HEK293 (cell line): ENCODE results near the gene ITPR2.

Experiments used
- ATF2 ChIP-seq: fragments of 450-650 bp; formaldehyde crosslinking; IDR thresholded peaks from 2 replicates; pipeline ENCODE4 v1.5.1; 2016; ENCODE audit warnings: missing biosample characterization, missing genetic modification characterization, low read depth
- CTCF ChIP-seq: fragments of 450-650 bp; formaldehyde crosslinking; IDR thresholded peaks from 2 replicates; pipeline ENCODE4 v1.5.1; 2016; ENCODE audit warnings: missing biosample characterization, missing genetic modification characterization
- KLF17 ChIP-seq: fragments of 450-650 bp; formaldehyde crosslinking; IDR thresholded peaks from 2 replicates; pipeline ENCODE4 v1.5.1; 2016; ENCODE audit warnings: missing biosample characterization, missing genetic modification characterization
- OVOL3 ChIP-seq: fragments of 450-650 bp; formaldehyde crosslinking; IDR thresholded peaks from 2 replicates; pipeline ENCODE4 v1.5.1; 2016; ENCODE audit warnings: missing biosample characterization, missing genetic modification characterization
- REST ChIP-seq: fragments of 450-650 bp; formaldehyde crosslinking; IDR thresholded peaks from 2 replicates; pipeline ENCODE4 v1.5.1; 2016; ENCODE audit warnings: missing biosample characterization, missing genetic modification characterization
- TRIM28 ChIP-seq: IDR thresholded peaks from 2 replicates; pipeline ENCODE4 v1.6.1; 2011; ENCODE audit warnings: low read length, control low read depth, borderline replicate concordance
- YY1 ChIP-seq: fragments of 450-650 bp; formaldehyde crosslinking; IDR thresholded peaks from 2 replicates; pipeline ENCODE4 v1.5.1; 2018; ENCODE audit warnings: missing biosample characterization, missing genetic modification characterization
- ZBTB49 ChIP-seq: fragments of 450-650 bp; formaldehyde crosslinking; IDR thresholded peaks from 2 replicates; pipeline ENCODE4 v1.5.1; 2016; ENCODE audit warnings: missing biosample characterization, missing genetic modification characterization, low read depth
- ZNF274 ChIP-seq, 2 experiments: fragments of 200-500 bp in 1 of 2; fragments of 450-650 bp in 1 of 2; sonication (Bioruptor generic) in 1 of 2; formaldehyde crosslinking in 1 of 2; IDR thresholded peaks; 2 replicates each; pipeline versions ENCODE4 v1.5.1 to v1.6.1; 2014 to 2016; ENCODE audit warnings: borderline replicate concordance in 1 of 2, inconsistent platforms in 1 of 2, low read length in 1 of 2, missing biosample characterization in 1 of 2, missing genetic modification characterization in 1 of 2
- ZNF398 ChIP-seq: fragments of 450-650 bp; formaldehyde crosslinking; IDR thresholded peaks from 2 replicates; pipeline ENCODE4 v1.5.1; 2017; ENCODE audit warnings: missing biosample characterization, missing genetic modification characterization
- ZNF560 ChIP-seq: fragments of 450-650 bp; formaldehyde crosslinking; IDR thresholded peaks from 2 replicates; pipeline ENCODE4 v1.5.1; 2017; ENCODE audit warnings: missing biosample characterization, missing genetic modification characterization, borderline replicate concordance
- ZNF580 ChIP-seq: fragments of 450-650 bp; formaldehyde crosslinking; IDR thresholded peaks from 2 replicates; pipeline ENCODE4 v1.5.1; 2016; ENCODE audit warnings: missing biosample characterization, missing genetic modification characterization
- ZNF704 ChIP-seq: fragments of 450-650 bp; formaldehyde crosslinking; IDR thresholded peaks from 2 replicates; pipeline ENCODE4 v1.5.1; 2016; ENCODE audit warnings: missing biosample characterization, missing genetic modification characterization

- TF ChIP-seq TRIM28, result no peak
- TF ChIP-seq ZNF704 (tag by site-specific recombination), result no peak
- TF ChIP-seq CTCF (tag by site-specific recombination), result no peak
- TF ChIP-seq ZBTB49 (tag by site-specific recombination), result no peak
- TF ChIP-seq ATF2 (tag by site-specific recombination), result no peak
- TF ChIP-seq YY1, result no peak
- TF ChIP-seq ZNF580 (tag by site-specific recombination), result no peak
- TF ChIP-seq ZNF274 (IDR thresholded peaks at IDR 0.05; ENCODE audit: low read length), result no peak
- no peak for TF ChIP-seq ZNF274 (tag by site-specific recombination; IDR thresholded peaks at IDR 0.05; ENCODE audit: borderline replicate concordance)
- no peak for TF ChIP-seq OVOL3 (tag by site-specific recombination)
- no peak for TF ChIP-seq KLF17 (tag by site-specific recombination)
- no peak for TF ChIP-seq REST (tag by site-specific recombination)
- no peak for TF ChIP-seq ZNF398 (tag by site-specific recombination)
- TF ChIP-seq ZNF560 (tag by site-specific recombination), result no peak
Measured at GRCh38 chr12:26845984-26846383, 13.0 kb upstream of the ITPR2 start.
